HG03354 (cell line): ENCODE measurements around the gene HAUS5.
A peak's percentile ranks its signal among the peaks of the same experiment; 100 is the strongest.
"Not testable (repeated sequence)": the region's sequence is repeated elsewhere in the genome, so short reads cannot be mapped to it uniquely, and the experiment has no call there.

ENCODE experiments used
- ATAC-seq: cut with Tn5 transposase; IDR thresholded peaks from one replicate; pipeline ENCODE4 v1.9.1; 2021; ENCODE audit warnings: mild to moderate bottlenecking; ENCODE audit not compliant: unreplicated experiment, poor library complexity, severe bottlenecking

The HAUS5 gene

GRCh38 chr19:35639863-35640262 is 27.3 kb downstream of the HAUS5 start:
- ATAC-seq, result no peak

- ATAC-seq, result no peak
Observed at GRCh38 chr19:35641515-35642151, 29.1 kb downstream of the HAUS5 start, which contains the start of gene ETV2. ETV2 (plus strand) TSS chr19:35641745; CDS start chr19:35642461, 716 bp downstream.

GRCh38 chr19:35642312-35642711 is 29.8 kb downstream of the HAUS5 start:
- no peak for ATAC-seq

GRCh38 chr19:35642798-35643254 is 30.3 kb downstream of the HAUS5 start:
- no peak for ATAC-seq

GRCh38 chr19:35643255-35644205 is 31.0 kb downstream of the HAUS5 start:
- ATAC-seq, result peak; percentile 42

GRCh38 chr19:35644206-35644986 is 31.9 kb downstream of the HAUS5 start:
- ATAC-seq, result peak; percentile 69

- ATAC-seq, result no peak
Observed at GRCh38 chr19:35644987-35645679, 32.6 kb downstream of the HAUS5 start.

- ATAC-seq, result no peak
Observed at GRCh38 chr19:35645680-35646511, 33.4 kb downstream of the HAUS5 start.

- ATAC-seq, result peak; percentile 62
Observed at GRCh38 chr19:35648017-35648961, 35.8 kb downstream of the HAUS5 start, which contains the start of gene COX6B1. COX6B1 (plus strand) TSS chr19:35648323; CDS start chr19:35651244, 2,921 bp downstream.

GRCh38 chr19:35650581-35650980 is 38.0 kb downstream of the HAUS5 start:
- ATAC-seq, result no peak

GRCh38 chr19:35654828-35655227 is 42.3 kb downstream of the HAUS5 start:
- not testable (repeated sequence) for ATAC-seq

GRCh38 chr19:35655600-35655999 is 43.1 kb downstream of the HAUS5 start:
- ATAC-seq, result no peak

- no peak for ATAC-seq
Observed at GRCh38 chr19:35656700-35657099, 44.2 kb downstream of the HAUS5 start.

GRCh38 chr19:35657904-35658700 is 45.6 kb downstream of the HAUS5 start:
- no peak for ATAC-seq

- ATAC-seq, result no peak
Observed at GRCh38 chr19:35661995-35662340, 49.4 kb downstream of the HAUS5 start.

GRCh38 chr19:35663981-35664380 is 51.4 kb downstream of the HAUS5 start:
- ATAC-seq, result no peak

GRCh38 chr19:35665157-35665556 is 52.6 kb downstream of the HAUS5 start:
- no peak for ATAC-seq
